Putamen (tissue), 1 donor: ENCODE data around the gene HYAL4.
"Not testable (repeated sequence)": the region's sequence is repeated elsewhere in the genome, so short reads cannot be mapped to it uniquely, and the experiment has no call there.

Experiments used
- DNase-seq: peaks from one replicate; pipeline ENCODE4 v3.0.0-alpha.2; 2016; ENCODE audit warnings: low spot score

Gene HYAL4

DNA sequence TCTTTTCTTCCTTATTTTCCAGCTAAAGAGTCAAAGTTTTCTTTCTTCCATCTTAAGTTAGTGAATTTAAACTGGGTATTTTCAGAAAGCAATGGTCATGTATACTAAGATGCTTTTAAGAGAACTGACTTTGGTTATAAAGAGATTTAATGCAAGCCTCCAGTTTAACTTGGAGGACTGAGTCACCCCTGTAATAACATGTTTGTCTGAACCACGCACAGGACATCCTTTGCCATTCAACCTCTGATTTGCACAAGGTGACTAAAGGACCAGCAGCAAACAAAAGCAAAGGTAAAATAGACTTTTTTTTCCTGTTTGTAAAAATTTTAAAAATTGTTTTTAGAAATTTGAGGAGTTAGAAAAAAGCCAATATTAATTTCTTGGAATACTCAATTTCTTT is 2.9 kb downstream of the HYAL4 start:
- no peak for DNase-seq

DNA sequence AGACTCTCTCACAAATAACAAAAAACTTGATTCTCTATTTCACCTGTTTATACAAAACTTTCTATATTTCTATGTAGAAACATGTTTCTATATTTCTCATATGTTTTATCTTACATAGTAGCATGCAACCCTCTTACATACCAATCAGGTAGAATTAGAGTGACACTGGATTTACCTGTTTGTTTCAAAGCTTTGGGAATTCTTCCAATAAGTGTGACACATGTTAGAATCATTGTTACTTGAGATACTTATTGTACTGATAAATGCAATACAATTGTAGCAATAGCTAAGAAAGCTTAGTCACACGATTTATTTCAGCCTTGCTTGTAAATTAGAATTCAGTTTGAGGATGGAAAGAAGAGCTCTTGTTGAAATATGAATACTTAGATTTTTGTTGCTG is 4.9 kb downstream of the HYAL4 start:
- no peak for DNase-seq

DNA sequence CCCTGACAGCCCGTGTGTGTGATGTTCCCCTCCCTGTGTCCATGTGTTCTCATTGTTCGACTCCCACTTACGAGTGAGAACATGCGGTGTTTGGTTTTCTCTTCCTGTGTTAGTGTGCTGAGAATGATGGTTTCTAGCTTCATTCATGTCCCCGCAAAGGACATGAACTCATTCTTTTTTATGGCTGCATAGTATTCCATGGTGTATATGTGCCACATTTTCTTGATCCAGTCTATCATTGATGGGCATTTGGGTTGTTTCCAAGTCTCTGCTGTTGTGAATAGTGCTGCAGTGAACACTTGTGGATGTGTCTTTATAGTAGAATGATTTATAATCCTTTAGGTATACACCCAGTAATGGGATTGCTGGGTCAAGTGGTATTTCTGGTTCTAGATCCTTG is 6.4 kb downstream of the HYAL4 start:
- not testable (repeated sequence) for DNase-seq

DNA sequence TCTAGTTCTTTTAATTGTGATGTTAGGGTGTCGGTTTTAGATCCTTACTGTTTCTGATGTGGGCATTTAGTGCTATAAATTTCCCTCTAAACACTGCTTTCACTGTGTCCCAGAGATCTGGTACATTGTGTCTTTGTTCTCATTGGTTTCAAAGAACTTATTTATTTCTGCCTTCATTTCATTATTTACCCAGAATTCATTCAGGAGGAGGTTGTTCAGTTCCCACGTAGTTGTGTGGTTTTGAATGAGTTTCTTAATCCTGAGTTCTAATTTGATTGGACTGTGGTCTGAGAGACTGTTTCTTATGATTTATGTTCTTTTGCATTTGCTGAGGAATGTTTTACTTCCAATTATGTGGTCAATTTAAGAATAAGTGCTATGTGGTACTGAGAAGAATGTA is 9.3 kb downstream of the HYAL4 start:
- DNase-seq: not testable (repeated sequence)

DNA sequence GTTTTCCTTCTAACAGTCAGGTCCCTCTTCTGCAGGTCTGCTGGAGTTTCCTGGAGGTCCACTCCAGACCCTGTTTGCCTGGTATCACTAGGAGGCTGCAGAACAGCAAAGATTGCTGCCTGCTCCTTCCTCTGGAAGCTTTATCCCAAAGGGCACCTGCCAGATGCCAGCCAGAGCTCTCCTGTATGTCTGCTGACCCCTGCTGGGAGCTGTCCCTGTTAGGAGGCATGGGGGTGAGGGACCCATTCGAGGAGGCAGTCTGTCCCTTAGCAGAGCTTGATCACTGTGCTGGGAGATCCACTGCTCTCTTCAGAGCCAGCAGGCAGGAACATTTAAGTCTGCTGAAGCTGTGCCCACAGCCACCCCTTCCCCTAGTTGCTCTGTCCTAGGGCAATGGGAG is 11.5 kb downstream of the HYAL4 start:
- not testable (repeated sequence) for DNase-seq

DNA sequence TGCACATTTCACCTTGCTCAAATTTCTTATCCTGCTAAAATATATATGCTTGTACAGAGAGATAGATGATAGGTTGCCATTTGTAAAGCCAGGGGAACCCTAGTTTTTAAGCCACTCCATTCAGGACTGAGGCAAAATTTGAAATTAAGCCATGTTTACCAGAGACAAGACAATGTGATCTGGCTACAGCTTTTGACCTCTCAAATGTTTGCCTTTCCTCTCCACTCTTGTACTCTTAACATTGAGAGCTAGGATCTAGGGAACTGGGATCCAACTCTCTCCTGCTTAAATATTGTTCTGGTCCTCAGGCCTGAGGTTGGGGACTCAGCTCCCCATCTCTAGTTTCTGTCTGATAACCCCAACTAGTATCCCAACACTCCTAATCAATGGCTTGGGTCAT is 15.9 kb downstream of the HYAL4 start:
- DNase-seq: no peak

DNA sequence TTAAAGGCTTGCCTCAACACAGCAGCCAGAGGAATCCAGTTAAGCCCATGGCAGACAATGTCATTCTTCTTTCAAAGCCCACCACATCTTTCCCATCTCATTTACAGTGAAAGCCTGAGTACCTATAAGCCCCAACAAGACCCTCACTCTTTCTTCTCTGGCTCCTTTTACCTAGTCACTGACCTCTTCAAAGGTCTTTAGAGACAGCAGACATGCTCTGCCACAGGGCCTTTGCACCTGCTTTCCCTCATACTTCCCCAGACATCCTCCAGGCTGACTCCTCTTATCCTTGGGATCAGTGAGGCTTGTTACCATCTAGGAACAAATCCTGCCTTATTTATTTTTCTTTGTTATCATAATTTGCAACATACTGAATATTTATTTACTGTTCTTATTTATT is 17.8 kb downstream of the HYAL4 start:
- no peak for DNase-seq

DNA sequence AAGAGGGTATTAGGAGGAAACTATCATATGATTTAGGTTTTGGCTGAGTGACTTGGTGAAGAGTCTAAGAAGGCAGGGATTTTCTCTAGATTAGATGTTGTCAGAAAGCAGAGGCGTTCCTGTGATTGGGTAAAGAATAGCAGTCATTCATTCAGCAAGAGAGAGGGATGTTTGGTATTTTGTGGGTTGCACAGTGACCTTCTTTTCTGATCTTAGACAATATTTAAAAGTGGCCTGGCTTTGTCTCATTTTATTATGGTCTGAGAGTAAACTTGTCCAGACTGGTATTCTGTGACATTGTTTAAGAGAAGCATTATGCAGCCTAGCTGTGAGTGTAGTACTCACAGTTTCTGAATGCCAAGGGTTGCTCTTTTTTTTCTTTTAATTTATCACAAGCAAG is 18.5 kb downstream of the HYAL4 start:
- DNase-seq: no peak

DNA sequence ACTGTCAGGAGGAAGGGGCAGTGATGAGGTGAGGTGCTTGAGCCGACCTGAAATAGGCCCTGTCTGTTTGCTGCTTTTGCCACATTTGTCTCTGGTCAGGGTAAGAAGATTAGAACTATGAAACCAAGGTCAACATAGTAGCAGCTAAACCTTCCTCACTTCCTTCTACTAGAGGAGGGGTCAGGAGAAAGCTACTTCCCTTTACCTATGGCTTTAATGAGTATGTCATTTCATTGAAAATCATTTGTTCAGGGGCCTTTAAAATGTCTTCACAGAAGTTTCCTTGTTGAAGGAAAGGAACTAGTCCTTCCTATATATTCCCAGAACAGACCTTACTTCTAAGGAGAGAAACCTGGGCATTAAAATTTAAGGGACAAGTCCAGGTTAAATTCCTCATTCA is 19.0 kb downstream of the HYAL4 start:
- DNase-seq: no peak

DNA sequence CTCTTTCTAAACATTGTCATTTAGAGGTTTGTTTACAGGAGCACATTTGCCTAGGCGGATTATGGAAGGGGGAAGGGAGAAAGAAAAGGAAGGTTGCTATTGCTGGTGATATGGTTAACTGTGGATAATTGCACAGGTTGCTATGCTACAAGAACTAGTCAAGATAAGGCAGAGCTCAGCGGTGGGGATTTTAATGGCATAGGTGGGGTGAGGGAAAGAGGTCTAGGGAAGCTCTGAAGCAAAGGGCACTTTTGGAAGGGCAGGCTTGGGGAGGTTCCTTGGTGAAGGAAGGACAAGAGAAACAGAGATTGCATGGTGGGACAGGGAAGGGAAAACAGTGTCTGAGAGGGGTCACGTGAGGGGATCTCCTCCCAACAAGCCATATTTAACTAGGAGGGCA is 19.5 kb downstream of the HYAL4 start:
- no peak for DNase-seq

DNA sequence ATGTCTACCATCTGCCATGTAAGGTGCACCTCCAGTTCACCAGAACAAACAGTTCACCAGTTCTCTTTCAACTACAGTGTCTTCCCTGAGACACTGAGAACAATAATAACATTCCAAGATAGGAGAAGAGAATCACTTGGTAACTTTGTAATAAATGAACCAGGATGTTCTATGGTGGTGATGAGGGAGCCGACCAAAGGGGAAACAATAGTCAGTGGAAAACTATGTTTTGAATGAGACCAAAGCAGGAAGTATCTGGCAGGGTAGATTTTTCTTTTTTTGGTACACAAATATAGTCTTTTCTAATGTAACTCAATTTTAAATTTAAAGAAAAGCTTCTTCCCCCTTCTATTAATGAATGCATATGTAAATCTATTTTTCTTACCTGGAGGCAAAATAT is 20.0 kb downstream of the HYAL4 start:
- DNase-seq: no peak

DNA sequence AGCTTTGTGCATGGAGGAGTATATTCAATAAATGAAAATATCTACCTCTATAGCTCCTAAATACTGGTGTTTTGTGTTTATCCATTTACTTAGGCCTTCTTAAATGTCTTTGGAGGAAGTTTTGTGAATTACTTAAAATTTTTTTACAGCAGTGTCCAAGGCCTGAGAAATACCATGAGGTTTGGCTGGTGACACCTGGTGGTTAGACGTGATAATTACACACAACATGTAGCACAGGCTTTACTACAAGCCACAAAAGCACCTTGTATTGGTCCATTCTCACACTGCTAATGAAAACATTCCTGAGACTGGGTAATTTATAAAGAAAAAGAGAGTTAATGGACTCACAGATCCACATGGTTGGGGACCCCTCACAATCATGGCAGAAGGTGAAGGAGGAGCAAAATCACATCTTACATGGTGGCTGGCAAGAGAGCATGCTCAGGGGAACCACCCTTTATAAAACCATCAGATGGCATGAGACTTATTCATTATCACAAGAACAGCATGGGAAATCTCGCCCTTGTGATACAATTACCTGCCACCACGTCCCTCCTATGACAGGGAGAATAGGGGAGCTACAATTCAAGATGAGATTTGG is 20.6 kb downstream of the HYAL4 start:
- peak; percentile 42 for DNase-seq

DNA sequence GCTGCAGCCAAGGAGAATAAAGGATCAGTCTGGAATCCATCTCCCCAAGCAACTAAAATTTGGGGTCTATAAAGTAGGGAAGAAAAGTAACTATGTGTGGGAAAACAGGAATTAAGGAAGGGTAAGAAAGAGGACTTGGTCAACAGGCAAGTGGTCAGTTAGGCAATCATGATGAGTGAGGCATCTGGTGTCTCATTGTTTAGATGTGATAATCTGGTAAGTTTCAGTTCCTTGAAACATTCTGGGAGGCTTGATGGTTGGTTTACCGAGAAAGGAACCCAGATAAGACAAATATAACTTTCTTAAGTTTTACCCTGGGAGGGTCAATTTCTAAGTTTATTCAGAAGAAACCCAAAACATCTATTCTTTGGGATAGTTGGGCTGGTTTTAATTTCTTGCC is 22.3 kb downstream of the HYAL4 start:
- DNase-seq: no peak

DNA sequence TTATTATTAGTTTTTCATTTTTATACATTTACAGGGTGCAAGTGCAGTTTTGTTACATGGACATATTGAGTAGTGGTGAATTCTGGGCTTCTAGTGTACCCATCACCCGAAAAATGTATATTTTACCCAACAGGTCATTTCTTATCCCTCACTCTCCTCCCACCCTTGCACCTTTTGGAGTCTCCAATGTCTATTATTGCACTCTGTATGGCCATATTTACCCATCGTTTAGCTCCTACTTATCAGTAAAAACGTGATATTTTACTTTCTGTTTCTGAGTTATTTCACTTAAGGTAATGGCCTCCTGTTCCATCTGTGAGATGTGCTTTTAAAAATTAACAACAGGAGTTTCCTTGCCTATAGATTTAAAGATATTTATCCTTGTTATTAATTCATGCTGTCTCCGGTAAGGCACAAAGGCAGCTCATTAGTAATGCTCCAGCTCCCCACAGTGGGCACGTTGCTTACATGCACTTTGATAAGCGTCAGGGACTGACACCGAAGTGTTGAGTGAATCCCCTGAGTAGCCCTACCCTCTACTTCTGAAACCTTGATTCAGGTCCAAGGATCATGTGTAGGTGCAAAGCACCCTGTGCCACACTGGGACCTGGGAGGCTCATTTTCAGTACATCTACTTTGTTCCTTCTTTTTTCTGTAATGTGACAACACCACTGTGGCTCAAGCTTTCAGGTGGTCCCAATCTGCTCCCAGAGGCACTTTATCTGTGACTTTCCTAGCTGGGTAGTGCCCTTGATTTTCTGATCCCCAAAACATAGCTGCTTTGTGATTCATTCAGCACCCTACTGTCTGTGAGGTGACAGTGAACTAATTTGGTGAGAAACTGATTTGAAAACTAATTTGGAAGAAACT is 27.3 kb downstream of the HYAL4 start:
- DNase-seq: no peak

DNA sequence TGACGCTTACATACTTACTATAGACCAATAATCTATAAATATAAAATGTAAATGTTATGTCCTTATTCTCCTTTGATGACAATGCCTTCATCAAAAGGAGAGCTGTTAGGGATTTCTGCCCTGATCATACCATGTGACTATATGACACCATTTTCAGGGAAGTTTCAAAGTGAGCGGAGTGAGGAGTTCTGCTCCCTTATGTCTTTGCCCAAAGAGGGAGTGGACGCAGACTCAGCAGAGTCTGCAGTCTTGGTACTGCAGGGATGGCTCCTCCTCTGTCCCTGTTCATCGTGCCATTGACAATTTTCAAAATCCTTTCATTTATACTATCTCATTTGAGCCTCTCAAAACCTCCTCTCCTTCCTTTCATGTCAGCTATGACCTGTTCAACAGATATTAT is 27.9 kb downstream of the HYAL4 start:
- DNase-seq: no peak

DNA sequence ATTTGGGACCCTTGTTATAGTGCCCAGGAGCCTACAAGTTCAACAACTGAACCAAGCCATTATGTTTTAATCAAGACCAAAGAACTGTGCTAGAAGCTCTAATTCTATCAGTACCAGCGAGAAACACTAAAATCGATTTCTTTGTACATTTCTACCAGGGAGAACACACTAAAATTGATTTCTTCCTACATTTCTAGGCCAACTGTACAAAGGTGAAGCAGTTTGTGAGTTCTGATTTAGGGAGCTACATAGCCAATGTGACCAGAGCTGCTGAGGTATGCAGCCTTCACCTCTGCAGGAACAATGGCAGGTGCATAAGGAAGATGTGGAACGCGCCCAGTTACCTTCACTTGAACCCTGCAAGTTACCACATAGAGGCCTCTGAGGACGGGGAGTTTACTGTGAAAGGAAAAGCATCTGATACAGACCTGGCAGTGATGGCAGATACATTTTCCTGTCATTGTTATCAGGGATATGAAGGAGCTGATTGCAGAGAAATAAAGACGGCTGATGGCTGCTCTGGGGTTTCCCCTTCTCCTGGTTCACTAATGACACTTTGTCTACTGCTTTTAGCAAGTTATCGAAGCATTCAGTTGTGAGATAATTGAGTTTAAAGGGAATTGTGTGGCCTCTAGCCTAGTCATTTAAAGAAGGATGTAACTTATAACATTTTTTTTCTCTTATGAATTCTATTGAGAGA is 31.7 kb downstream of the HYAL4 start:
- no peak for DNase-seq

DNA sequence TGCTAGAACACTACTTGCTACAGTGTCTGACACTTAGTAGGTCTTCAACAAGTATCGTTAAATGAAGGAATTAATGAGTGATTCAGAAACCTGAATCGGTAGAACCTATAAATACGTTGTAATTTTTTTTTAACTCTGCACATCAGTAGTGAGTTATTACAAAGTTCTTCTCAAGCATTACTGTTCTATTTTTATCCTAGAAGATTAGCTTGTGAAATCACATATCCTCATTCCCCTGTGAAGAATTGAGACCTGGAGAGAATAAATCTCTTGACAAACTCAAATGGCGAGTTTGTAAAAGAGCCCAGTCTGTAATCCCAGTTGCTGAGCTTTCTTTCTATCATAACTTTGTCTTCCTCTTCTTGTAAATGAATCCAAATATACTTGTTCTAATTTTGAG is 34.7 kb downstream of the HYAL4 start:
- no peak for DNase-seq

DNA sequence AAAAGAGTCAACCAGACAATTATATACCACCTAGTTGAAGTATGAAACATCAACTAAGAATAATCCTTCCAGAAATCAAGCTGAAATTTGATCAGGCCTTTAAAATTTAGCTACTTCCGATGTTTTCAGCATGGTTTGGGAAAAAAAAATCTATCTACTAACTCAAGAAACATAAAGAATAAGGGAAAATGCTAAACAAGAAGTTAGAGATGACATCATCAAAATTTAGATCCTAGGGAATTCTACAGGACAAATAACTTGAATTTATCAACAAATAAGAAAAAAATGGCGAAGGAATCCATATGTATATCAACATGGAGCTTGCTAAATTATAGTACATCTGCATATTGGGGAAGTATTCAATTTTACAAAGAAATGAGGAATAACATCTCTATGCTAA is 36.3 kb downstream of the HYAL4 start:
- DNase-seq: no peak

DNA sequence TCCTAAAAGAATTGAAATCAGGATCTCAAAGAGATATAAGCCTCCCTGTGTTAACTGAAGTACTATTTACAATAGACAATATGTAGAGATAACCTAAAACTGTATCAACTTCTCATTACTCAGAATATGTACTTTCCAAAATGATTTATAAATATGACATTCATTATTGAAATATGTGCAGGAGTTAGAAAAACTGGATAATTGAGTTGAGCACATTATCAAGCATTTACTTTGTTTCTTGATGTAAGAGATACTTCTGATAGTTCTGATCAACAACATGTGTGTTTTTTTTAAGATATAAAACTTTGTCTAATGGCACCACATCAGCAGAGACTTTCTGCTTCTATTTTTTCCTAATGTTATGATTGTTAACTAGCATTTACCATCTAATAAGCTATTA is 38.2 kb downstream of the HYAL4 start:
- no peak for DNase-seq

DNA sequence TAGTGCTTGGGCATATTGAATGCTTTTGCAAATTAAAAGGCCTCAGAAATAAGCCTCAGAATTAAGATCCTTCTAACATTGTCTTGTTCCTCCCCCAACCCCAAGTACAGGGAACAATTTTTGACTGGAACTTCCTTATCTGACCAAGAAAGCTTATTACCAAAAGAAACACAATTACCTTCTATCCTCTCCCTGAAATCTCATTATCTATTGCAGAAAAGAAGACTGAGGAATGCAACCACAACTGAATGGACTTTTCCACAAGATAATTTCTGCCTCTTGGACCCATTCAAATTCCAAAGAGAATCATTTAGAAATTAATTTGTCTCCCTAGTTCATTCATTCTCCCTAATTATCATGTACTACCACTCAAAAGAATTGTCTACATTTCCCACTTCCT is 43.2 kb downstream of the HYAL4 start:
- DNase-seq: no peak

DNA sequence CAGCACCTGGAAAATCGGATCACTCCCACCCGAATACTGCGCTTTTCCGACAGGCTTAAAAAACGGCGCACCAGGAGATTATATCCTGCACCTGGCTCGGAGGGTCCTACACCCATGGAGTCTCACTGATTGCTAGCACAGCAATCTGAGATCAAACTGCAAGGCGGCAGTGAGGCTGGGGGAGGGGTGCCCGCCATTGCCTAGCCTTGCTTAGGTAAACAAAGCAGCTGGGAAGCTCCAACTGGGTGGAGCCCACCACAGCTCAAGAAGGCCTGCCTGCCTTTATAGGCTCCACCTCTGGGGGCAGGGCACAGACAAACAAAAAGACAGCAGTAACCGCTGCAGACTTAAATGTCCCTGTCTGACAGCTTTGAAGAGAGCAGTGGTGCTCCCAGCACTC is 49.8 kb downstream of the HYAL4 start:
- DNase-seq: not testable (repeated sequence)

DNA sequence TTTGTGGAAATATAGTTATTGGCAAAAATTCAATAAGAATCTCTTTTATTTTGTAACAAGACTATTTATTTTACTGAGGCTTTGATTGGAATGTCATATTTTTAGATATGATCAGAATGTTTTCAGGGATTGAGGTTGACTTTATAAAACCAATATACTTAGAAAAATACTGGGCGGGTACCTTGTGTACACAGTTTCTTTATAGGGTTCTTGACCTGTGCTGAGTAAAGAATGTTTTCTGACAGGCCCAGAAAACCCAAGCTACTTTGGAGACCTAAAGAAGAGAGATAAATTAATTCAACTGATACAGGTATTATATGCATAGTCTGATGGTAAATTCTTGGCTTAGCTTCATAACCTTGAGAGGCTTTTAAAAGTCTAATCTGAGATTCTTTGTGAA is 56.1 kb downstream of the HYAL4 start:
- DNase-seq: no peak

DNA sequence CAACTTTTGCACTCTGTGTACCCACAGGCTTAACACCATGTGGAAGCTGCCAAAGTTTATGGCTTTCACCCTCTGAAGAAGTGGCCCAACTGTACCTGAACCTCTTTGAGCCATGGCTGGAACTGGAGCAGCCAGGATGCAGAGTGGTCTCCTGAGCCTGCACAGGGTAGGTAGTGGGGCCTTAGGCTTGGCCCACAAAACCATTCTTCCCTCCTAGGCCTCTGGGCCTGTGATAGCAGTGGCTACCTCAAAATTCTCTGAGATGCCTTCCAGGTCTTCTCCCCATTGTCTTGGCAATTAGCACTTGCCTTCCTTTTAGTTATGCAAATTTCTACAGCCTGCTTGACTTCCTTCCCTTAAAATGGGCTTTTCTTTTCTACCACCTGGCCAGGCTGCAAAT is 60.7 kb downstream of the HYAL4 start:
- no peak for DNase-seq
